A549 (cell line): Measurements from ENCODE around the gene TESK2. TPM values are rescaled to one million over a fixed set of nuclear protein-coding genes. Genes with fewer than 3 reads are reported as not detected.
A peak's percentile ranks its signal among the peaks of the same experiment; 100 is the strongest.

ENCODE experiments used
- ATAC-seq, 2 experiments: fragments of 200-7000 bp in 1 of 2; fragments of >200 bp in 1 of 2; cut with Nextera tagmentation in 1 of 2; cut with Tn5 transposase in 1 of 2; 3 replicates each; pipeline versions ENCODE4 v1.8.0 to v1.9.1; 2018 to 2020; ENCODE audit warnings: mild to moderate bottlenecking in 1 of 2, moderate library complexity in 1 of 2
- CTCF ChIA-PET: fragments of 300-600 bp; sonication (Branson Sonifier 250); formaldehyde crosslinking; extraction: SDS; loops from one replicate; lab custom pipeline; 2021; ENCODE audit warnings: antibody characterized with exemption, inconsistent platforms; lab: Yijun Ruan, JAX
- POLR2A ChIA-PET: fragments of 350-600 bp; formaldehyde crosslinking; extraction: SDS; loops from one replicate; lab custom pipeline; 2021; ENCODE audit warnings: antibody characterized with exemption, inconsistent platforms; lab: Yijun Ruan, JAX
- DNase-seq, 2 experiments: peaks; one replicate each; pipeline versions ENCODE4 v3.0.0 to v3.0.0-alpha.2; 2011 to 2016; ENCODE audit warnings: low read depth in 1 of 2, low spot score in 1 of 2
- FAIRE-seq: peaks from 2 replicates; lab custom pipeline; 2011; peaks lifted over from hg19 to GRCh38; lab: Jason Lieb, UNC
- H3K27ac ChIP-seq, 2 experiments: fragments of >200 bp; sonication (Bioruptor Twin); formaldehyde crosslinking; 3 replicates each; pipeline ENCODE4 v1.5.1; 2016 to 2017
- H3K4me1 ChIP-seq: fragments of >200 bp; sonication (Bioruptor Twin); formaldehyde crosslinking; 3 replicates; pipeline ENCODE4 v1.6.1; 2016
- H3K4me2 ChIP-seq: fragments of >200 bp; sonication (Bioruptor Twin); formaldehyde crosslinking; 3 replicates; pipeline ENCODE4 v1.6.1; 2016
- H3K4me3 ChIP-seq: fragments of >200 bp; sonication (Bioruptor Twin); formaldehyde crosslinking; 3 replicates; pipeline ENCODE4 v1.5.1; 2016
- H3K9me3 ChIP-seq: fragments of >200 bp; sonication (Bioruptor Twin); formaldehyde crosslinking; 3 replicates; pipeline ENCODE4 v1.6.1; 2016
- BHLHE40 ChIP-seq: IDR thresholded peaks from 2 replicates; pipeline ENCODE4 v1.6.1; 2012; ENCODE audit warnings: low read depth, low read length, inconsistent platforms
- EHMT2 ChIP-seq: fragments of 200-600 bp; sonication (generic); IDR thresholded peaks from 2 replicates; pipeline ENCODE4 v1.6.1; 2016; ENCODE audit warnings: antibody characterized with exemption, low read depth, mild to moderate bottlenecking, moderate library complexity
- EP300 ChIP-seq, 2 experiments: fragments of >200 bp; sonication (Bioruptor Twin); formaldehyde crosslinking; IDR thresholded peaks; 2 replicates in 1 of 2; 3 replicates in 1 of 2; pipeline ENCODE4 v1.6.1; 2016 to 2017
- ESRRA ChIP-seq: fragments of 150-350 bp; IDR thresholded peaks from 2 replicates; pipeline ENCODE4 v1.6.1; 2014; ENCODE audit warnings: mild to moderate bottlenecking, low read length, borderline replicate concordance
- FOSB ChIP-seq: fragments of 250-450 bp; sonication (Bioruptor Pico); IDR thresholded peaks from 2 replicates; pipeline ENCODE4 v1.5.0; 2020; ENCODE audit warnings: mild to moderate bottlenecking, moderate library complexity
- HDAC2 ChIP-seq: fragments of 200-600 bp; sonication (generic); IDR thresholded peaks from 2 replicates; pipeline ENCODE4 v1.6.1; 2016
- HEYL ChIP-seq: fragments of 250-450 bp; sonication (Bioruptor Pico); IDR thresholded peaks from 2 replicates; pipeline ENCODE4 v1.8.0; 2021; ENCODE audit warnings: mild to moderate bottlenecking, moderate library complexity
- HOXA7 ChIP-seq: fragments of 250-450 bp; sonication (Bioruptor Pico); IDR thresholded peaks from 2 replicates; pipeline ENCODE4 v1.5.0; 2020; ENCODE audit warnings: mild to moderate bottlenecking, moderate library complexity
- HOXB5 ChIP-seq: fragments of 250-450 bp; sonication (Bioruptor Pico); IDR thresholded peaks from 2 replicates; pipeline ENCODE4 v1.5.0; 2020; ENCODE audit warnings: mild to moderate bottlenecking, moderate library complexity
- JUNB ChIP-seq: fragments of >200 bp; sonication (Bioruptor Twin); formaldehyde crosslinking; IDR thresholded peaks from 2 replicates; pipeline ENCODE4 v1.6.1; 2016
- KDM5A ChIP-seq: fragments of 200-600 bp; sonication (generic); IDR thresholded peaks from 2 replicates; pipeline ENCODE4 v1.6.1; 2016; ENCODE audit warnings: antibody characterized with exemption, mild to moderate bottlenecking
- MAFK ChIP-seq: fragments of 450-650 bp; IDR thresholded peaks from 2 replicates; pipeline ENCODE4 v1.6.1; 2014; ENCODE audit not compliant: partially characterized antibody
- POLR2A ChIP-seq: IDR thresholded peaks from 2 replicates; pipeline ENCODE4 v1.6.1; 2012; ENCODE audit warnings: mild to moderate bottlenecking, low read length
- RAD21 ChIP-seq, 2 experiments: fragments of >200 bp in 1 of 2; sonication (Bioruptor Twin) in 1 of 2; formaldehyde crosslinking in 1 of 2; IDR thresholded peaks in 1 of 2; conservative IDR thresholded peaks in 1 of 2; 2 replicates in 1 of 2; 3 replicates in 1 of 2; pipeline ENCODE4 v1.6.1; 2012 to 2018; ENCODE audit warnings: inconsistent platforms in 1 of 2
- RARB ChIP-seq: fragments of 250-450 bp; sonication (Bioruptor Pico); IDR thresholded peaks from 2 replicates; pipeline ENCODE4 v1.8.0; 2021; ENCODE audit warnings: mild to moderate bottlenecking, moderate library complexity
- RCOR1 ChIP-seq: fragments of 150-350 bp; IDR thresholded peaks from 2 replicates; pipeline ENCODE4 v1.6.1; 2014; ENCODE audit warnings: antibody characterized with exemption, low read length, low read depth
- RNF2 ChIP-seq: fragments of 200-600 bp; sonication (generic); IDR thresholded peaks from 2 replicates; pipeline ENCODE4 v1.6.1; 2016; ENCODE audit warnings: low read depth, mild to moderate bottlenecking, antibody characterized with exemption, moderate library complexity, borderline replicate concordance
- TFCP2L1 ChIP-seq: fragments of 250-450 bp; sonication (Bioruptor Pico); IDR thresholded peaks from 2 replicates; pipeline ENCODE4 v1.5.0; 2021; ENCODE audit warnings: mild to moderate bottlenecking
- TP53 ChIP-seq: fragments of 250-450 bp; sonication (Bioruptor Pico); IDR thresholded peaks from 2 replicates; pipeline ENCODE4 v1.5.0; 2021; ENCODE audit warnings: mild to moderate bottlenecking, moderate library complexity
- ZC3H11A ChIP-seq: fragments of 450-650 bp; IDR thresholded peaks from 2 replicates; pipeline ENCODE4 v1.6.1; 2014; ENCODE audit warnings: antibody characterized with exemption, mild to moderate bottlenecking
- ZFP36 ChIP-seq: fragments of 450-650 bp; IDR thresholded peaks from 2 replicates; pipeline ENCODE4 v1.6.1; 2014; ENCODE audit warnings: borderline replicate concordance; ENCODE audit not compliant: partially characterized antibody
- ZNF302 ChIP-seq: fragments of 250-450 bp; sonication (Bioruptor Pico); IDR thresholded peaks from 2 replicates; pipeline ENCODE4 v1.9.0; 2021; ENCODE audit warnings: inconsistent platforms, mild to moderate bottlenecking, moderate library complexity
- WGBS: methylation state at CpG from one replicate; pipeline ENCODE4 v1.1.6; 2017; ENCODE audit errors: missing lambda C conversion rate; 5-methylcytosine and 5-hydroxymethylcytosine counted together
- polyA plus RNA-seq, 4 experiments: library from polyadenylated mRNA; depleted of rRNA in 3 of 4; stranded (reverse); fragments of >200 nt; fragmentation: RNase III in 1 of 4; extraction: RNeasy Plus Mini Kit Qiagen cat#74134 plus additional on column Dnase treatment in 1 of 4; gene quantifications; 2 replicates in 3 of 4; 3 replicates in 1 of 4; pipeline ENCODE4 v1.2.3, GENCODE V29; 2011 to 2017
- TF ChIP-seq, protein P1 (sequence below): IDR thresholded peaks from 2 replicates; pipeline ENCODE4 v1.6.1; 2012; ENCODE audit warnings: low read depth, borderline replicate concordance
- TF ChIP-seq, protein P2 (sequence below): fragments of >200 bp; sonication (Bioruptor Twin); formaldehyde crosslinking; IDR thresholded peaks from 3 replicates; pipeline ENCODE4 v1.6.1; 2016
- TF ChIP-seq, protein P3 (sequence below): fragments of >200 bp; sonication (Bioruptor Twin); formaldehyde crosslinking; IDR thresholded peaks from 3 replicates; pipeline ENCODE4 v1.5.1; 2016
- TF ChIP-seq, protein P4 (sequence below): IDR thresholded peaks from 2 replicates; pipeline ENCODE4 v1.6.1; 2012
- TF ChIP-seq, protein P5 (sequence below): fragments of 200-600 bp; sonication (generic); IDR thresholded peaks from 2 replicates; pipeline ENCODE4 v1.6.1; 2016; ENCODE audit warnings: antibody characterized with exemption, mild to moderate bottlenecking, moderate library complexity

TESK2 gene
- polyA plus RNA-seq, 2 of the 4 experiments (the other 2 are of a cell fraction) = 0.22 to 0.48 TPM

DNA sequence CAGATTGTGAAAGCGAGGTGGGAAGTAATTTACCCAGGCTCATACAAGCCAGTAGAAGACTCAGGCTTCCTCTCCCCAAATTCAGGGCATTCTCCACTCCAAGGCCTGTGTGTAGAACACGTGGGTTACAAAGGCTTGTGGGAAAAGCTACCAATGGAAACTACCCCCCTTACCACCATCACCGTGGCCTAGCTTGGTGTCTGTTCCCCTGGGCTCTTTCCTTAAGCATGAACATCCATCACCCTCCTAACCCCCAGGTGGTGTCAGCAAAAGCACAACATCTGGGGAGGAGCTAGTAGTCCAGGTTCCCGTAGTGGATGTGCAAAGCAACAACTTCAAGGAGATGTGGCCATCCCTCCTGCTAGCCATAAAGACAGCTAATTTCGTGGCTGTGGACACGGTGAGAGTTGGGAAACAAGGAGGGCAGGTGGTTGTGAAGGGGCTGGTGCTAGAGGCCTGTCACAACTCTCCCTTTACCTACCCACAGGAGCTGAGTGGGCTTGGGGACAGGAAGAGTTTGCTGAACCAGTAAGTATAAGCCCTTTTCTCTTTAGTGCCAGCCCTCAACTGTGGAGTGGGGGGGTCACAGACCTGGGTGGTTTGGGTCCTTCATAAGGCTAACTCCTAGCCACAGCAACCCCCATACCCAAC, 150.0 kb downstream of the TESK2 start:
- TF ChIP-seq HOXA7 (no peak), RNF2 (no peak), EP300 (IDR thresholded peaks at IDR 0.05) (no peak), MAFK (no peak), TFCP2L1 (CRISPR knock-in tag) (no peak), RAD21 (conservative IDR thresholded peaks at IDR 0.05 in 1 of 2, IDR thresholded peaks at IDR 0.05 in 1 of 2) (no peak), HOXB5 (CRISPR knock-in tag) (no peak), FOSB (CRISPR knock-in tag) (no peak), RARB (CRISPR knock-in tag) (no peak), RCOR1 (no peak), POLR2A (no peak), BHLHE40 (no peak), ZFP36 (no peak), EHMT2 (no peak), KDM5A (no peak), ESRRA (no peak)
- TF ChIP-seq, protein P1, sequence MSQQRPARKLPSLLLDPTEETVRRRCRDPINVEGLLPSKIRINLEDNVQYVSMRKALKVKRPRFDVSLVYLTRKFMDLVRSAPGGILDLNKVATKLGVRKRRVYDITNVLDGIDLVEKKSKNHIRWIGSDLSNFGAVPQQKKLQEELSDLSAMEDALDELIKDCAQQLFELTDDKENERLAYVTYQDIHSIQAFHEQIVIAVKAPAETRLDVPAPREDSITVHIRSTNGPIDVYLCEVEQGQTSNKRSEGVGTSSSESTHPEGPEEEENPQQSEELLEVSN = no peak
- TF ChIP-seq, protein P2, sequence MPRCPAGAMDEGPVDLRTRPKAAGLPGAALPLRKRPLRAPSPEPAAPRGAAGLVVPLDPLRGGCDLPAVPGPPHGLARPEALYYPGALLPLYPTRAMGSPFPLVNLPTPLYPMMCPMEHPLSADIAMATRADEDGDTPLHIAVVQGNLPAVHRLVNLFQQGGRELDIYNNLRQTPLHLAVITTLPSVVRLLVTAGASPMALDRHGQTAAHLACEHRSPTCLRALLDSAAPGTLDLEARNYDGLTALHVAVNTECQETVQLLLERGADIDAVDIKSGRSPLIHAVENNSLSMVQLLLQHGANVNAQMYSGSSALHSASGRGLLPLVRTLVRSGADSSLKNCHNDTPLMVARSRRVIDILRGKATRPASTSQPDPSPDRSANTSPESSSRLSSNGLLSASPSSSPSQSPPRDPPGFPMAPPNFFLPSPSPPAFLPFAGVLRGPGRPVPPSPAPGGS = no peak
- TF ChIP-seq, protein P3, sequence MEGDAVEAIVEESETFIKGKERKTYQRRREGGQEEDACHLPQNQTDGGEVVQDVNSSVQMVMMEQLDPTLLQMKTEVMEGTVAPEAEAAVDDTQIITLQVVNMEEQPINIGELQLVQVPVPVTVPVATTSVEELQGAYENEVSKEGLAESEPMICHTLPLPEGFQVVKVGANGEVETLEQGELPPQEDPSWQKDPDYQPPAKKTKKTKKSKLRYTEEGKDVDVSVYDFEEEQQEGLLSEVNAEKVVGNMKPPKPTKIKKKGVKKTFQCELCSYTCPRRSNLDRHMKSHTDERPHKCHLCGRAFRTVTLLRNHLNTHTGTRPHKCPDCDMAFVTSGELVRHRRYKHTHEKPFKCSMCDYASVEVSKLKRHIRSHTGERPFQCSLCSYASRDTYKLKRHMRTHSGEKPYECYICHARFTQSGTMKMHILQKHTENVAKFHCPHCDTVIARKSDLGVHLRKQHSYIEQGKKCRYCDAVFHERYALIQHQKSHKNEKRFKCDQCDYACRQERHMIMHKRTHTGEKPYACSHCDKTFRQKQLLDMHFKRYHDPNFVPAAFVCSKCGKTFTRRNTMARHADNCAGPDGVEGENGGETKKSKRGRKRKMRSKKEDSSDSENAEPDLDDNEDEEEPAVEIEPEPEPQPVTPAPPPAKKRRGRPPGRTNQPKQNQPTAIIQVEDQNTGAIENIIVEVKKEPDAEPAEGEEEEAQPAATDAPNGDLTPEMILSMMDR = no peak
- peak overlapping the region; percentile 84 for H3K4me2 ChIP-seq
- peak overlapping the region; percentile 96 to 97 for H3K27ac ChIP-seq
- peak overlapping the region; percentile 67 for H3K4me3 ChIP-seq
- POLR2A ChIA-PET = interaction anchor here (0.5 to 2.8 kb wide), 11 partner anchors 8 to 541 kb away, joined by 3 to 33 read pairs (median 10); partner anchors contain the start of genes CCDC163, HECTD3, HPDL and MMACHC
- DNase-seq = peak in 1 of 2 experiments; percentile 19
- H3K9me3 ChIP-seq = no peaks in the 10 kb centered on the region
- peaks cover 15% of the 10 kb centered on the region; the same call in 2 of the 3 replicates for H3K4me1 ChIP-seq
- WGBS = 14% methylated on average over 5 of the region's 6 CpGs
- CTCF ChIA-PET = interaction anchor here (0.9 to 3.3 kb wide), 7 partner anchors 8 to 327 kb away, joined by 3 to 13 read pairs (median 5); no protein-coding TSS in a partner anchor
- FAIRE-seq = no peak
- peak in 1 of 2 experiments; percentile 8; a peak in 3 of 6 replicates for ATAC-seq

DNA sequence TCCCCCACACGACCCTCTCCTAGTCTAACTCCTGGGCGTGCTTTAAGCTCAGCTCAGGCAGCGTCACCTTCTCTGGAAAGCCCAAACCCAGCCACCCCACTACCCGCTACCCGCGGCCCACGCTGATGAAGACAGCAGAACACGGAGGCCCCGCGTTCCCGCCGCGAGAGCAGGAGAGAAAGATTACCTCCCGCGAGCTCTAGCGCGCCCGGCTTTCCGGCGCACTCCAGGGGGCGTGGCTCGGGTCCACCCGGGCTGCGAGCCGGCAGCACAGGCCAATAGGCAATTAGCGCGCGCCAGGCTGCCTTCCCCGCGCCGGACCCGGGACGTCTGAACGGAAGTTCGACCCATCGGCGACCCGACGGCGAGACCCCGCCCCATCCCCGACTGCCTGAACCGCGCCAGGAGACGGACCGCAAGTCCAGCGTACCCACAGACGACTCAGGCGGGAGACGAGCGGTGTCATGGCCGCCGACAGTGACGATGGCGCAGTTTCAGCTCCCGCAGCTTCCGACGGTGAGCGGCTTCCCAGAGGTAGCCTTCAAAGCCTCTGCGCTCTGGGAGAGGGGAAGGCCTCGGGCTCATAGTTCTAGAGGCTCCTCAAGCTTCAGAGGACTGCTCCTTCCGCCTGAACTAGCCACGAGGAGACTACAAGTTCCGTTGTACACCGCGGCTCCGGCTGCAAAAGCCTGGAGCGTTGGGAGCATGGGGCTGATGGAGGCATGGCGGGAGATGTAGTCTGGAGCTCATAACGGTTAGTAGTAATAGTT, 151.0 kb downstream of the TESK2 start, which contains the start of the genes MUTYH and TOE1:
Gene MUTYH (minus strand): TSS at position 652 of the 770 bp plus-strand sequence. CDS start 5,935 bp downstream, outside the sequence.
Gene TOE1 (plus strand): TSS at position 382 of the 770 bp plus-strand sequence. CDS start 83 bp downstream, at position 465.
- CTCF ChIA-PET = interaction anchor here (0.9 to 3.3 kb wide), 8 partner anchors 9 to 326 kb away, joined by 3 to 13 read pairs (median 4); no protein-coding TSS in a partner anchor
- peak; percentile 91 to 94 for ATAC-seq
- peak within 1 kb of the TSS; percentile 84 for H3K4me2 ChIP-seq
- 0% methylated on average over 11 of the region's 70 CpGs for WGBS
- no peak for FAIRE-seq
- peak within 1 kb of the TSS; percentile 67 for H3K4me3 ChIP-seq
- peaks cover 18% of the 10 kb centered on the region; the same call in 2 of the 3 replicates for H3K4me1 ChIP-seq
- peak within 1 kb of the TSS; percentile 96 to 97 for H3K27ac ChIP-seq
- POLR2A ChIA-PET = interaction anchor here (0.5 to 2.8 kb wide), 14 partner anchors 9 to 540 kb away, joined by 3 to 33 read pairs (median 8); partner anchors contain the start of genes CCDC163, HECTD3, HPDL and MMACHC
- no peaks in the 10 kb centered on the region for H3K9me3 ChIP-seq
- DNase-seq = peak; percentile 82 to 92
- TF ChIP-seq HEYL (CRISPR knock-in tag) = no peak
- no peak for TF ChIP-seq JUNB
- no peak for TF ChIP-seq TP53 (CRISPR knock-in tag)
- TF ChIP-seq, protein P4, sequence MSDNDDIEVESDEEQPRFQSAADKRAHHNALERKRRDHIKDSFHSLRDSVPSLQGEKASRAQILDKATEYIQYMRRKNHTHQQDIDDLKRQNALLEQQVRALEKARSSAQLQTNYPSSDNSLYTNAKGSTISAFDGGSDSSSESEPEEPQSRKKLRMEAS = peak; percentile 77
- TF ChIP-seq HDAC2 = no peak
- no peak for TF ChIP-seq ZC3H11A
- TF ChIP-seq BHLHE40 = no peak
- no peak for TF ChIP-seq ZNF302 (CRISPR knock-in tag)
- no peak for TF ChIP-seq TFCP2L1 (CRISPR knock-in tag)
- no peak for TF ChIP-seq ZFP36
- TF ChIP-seq, protein P5, sequence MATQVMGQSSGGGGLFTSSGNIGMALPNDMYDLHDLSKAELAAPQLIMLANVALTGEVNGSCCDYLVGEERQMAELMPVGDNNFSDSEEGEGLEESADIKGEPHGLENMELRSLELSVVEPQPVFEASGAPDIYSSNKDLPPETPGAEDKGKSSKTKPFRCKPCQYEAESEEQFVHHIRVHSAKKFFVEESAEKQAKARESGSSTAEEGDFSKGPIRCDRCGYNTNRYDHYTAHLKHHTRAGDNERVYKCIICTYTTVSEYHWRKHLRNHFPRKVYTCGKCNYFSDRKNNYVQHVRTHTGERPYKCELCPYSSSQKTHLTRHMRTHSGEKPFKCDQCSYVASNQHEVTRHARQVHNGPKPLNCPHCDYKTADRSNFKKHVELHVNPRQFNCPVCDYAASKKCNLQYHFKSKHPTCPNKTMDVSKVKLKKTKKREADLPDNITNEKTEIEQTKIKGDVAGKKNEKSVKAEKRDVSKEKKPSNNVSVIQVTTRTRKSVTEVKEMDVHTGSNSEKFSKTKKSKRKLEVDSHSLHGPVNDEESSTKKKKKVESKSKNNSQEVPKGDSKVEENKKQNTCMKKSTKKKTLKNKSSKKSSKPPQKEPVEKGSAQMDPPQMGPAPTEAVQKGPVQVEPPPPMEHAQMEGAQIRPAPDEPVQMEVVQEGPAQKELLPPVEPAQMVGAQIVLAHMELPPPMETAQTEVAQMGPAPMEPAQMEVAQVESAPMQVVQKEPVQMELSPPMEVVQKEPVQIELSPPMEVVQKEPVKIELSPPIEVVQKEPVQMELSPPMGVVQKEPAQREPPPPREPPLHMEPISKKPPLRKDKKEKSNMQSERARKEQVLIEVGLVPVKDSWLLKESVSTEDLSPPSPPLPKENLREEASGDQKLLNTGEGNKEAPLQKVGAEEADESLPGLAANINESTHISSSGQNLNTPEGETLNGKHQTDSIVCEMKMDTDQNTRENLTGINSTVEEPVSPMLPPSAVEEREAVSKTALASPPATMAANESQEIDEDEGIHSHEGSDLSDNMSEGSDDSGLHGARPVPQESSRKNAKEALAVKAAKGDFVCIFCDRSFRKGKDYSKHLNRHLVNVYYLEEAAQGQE = peak; percentile 48
